Mesenchymal stem cell (in vitro differentiated cells and primary cell): ENCODE measurements around the gene ARMC2.

Experiments
- DNase-seq: peaks from one replicate; pipeline ENCODE4 v3.0.0-alpha.2; 2013
- H2AFZ ChIP-seq: one replicate; pipeline ENCODE4 v1.6.1; 2013; ENCODE audit warnings: low read depth, mild to moderate bottlenecking, control low read depth, inconsistent platforms, low read length, moderate library complexity
- H2AK5ac ChIP-seq: 2 replicates; pipeline ENCODE4 v1.6.1; 2013; ENCODE audit warnings: low read length, moderate library complexity, mild to moderate bottlenecking, inconsistent platforms; ENCODE audit not compliant: severe bottlenecking
- H2BK120ac ChIP-seq: one replicate; pipeline ENCODE4 v1.6.1; 2013; ENCODE audit warnings: low read depth, mild to moderate bottlenecking, inconsistent platforms, low read length, moderate library complexity
- H2BK12ac ChIP-seq, 2 experiments: one replicate each; pipeline ENCODE4 v1.6.1; 2013; ENCODE audit warnings: inconsistent platforms in 2 of 2, low read length in 2 of 2, mild to moderate bottlenecking in 2 of 2, moderate library complexity in 2 of 2, control low read depth in 1 of 2
- H2BK15ac ChIP-seq: one replicate; pipeline ENCODE4 v1.6.1; 2013; ENCODE audit warnings: mild to moderate bottlenecking, low read depth, inconsistent platforms; ENCODE audit not compliant: poor library complexity, severe bottlenecking
- H2BK5ac ChIP-seq: 2 replicates; pipeline ENCODE4 v1.6.1; 2013; ENCODE audit warnings: low read depth, mild to moderate bottlenecking, low read length, control low read depth, inconsistent platforms; ENCODE audit not compliant: poor library complexity, severe bottlenecking
- H3K14ac ChIP-seq, 2 experiments: one replicate each; pipeline ENCODE4 v1.6.1; 2013; ENCODE audit warnings: inconsistent platforms in 2 of 2, low read length in 2 of 2, control low read depth in 1 of 2, mild to moderate bottlenecking in 1 of 2, moderate library complexity in 1 of 2
- H3K18ac ChIP-seq, 2 experiments: one replicate each; pipeline ENCODE4 v1.6.1; 2013; ENCODE audit warnings: inconsistent platforms in 2 of 2, low read length in 2 of 2, control low read depth in 1 of 2, low read depth in 1 of 2, mild to moderate bottlenecking in 1 of 2
- H3K23ac ChIP-seq, 2 experiments: one replicate each; pipeline ENCODE4 v1.6.1; 2013; ENCODE audit warnings: inconsistent platforms in 2 of 2, low read length in 2 of 2, mild to moderate bottlenecking in 2 of 2, moderate library complexity in 2 of 2, control low read depth in 1 of 2
- H3K27ac ChIP-seq: 2 replicates; pipeline ENCODE4 v1.5.1; 2013; ENCODE audit warnings: mild to moderate bottlenecking, moderate library complexity, low read length, control low read depth, inconsistent platforms; ENCODE audit not compliant: poor library complexity, severe bottlenecking
- H3K27me3 ChIP-seq, 2 experiments: 2 replicates each; pipeline versions ENCODE4 v1.6.1 to v1.7.0; 2013; ENCODE audit warnings: low read length in 2 of 2, mild to moderate bottlenecking in 2 of 2, moderate library complexity in 2 of 2, control low read depth in 1 of 2, inconsistent platforms in 1 of 2; ENCODE audit not compliant: control insufficient read depth in 1 of 2, insufficient read depth in 1 of 2
- H3K36me3 ChIP-seq, 2 experiments: 2 replicates each; pipeline versions ENCODE4 v1.6.1 to v1.7.0; 2013; ENCODE audit warnings: low read length in 2 of 2, control low read depth in 1 of 2, inconsistent platforms in 1 of 2, low read depth in 1 of 2, mild to moderate bottlenecking in 1 of 2; ENCODE audit not compliant: insufficient read depth in 2 of 2, control insufficient read depth in 1 of 2
- H3K4ac ChIP-seq, 2 experiments: one replicate each; pipeline ENCODE4 v1.6.1; 2013; ENCODE audit warnings: inconsistent platforms in 2 of 2, low read length in 2 of 2, mild to moderate bottlenecking in 2 of 2, moderate library complexity in 2 of 2, control low read depth in 1 of 2, low read depth in 1 of 2
- H3K4me1 ChIP-seq: 2 replicates; pipeline ENCODE4 v1.6.1; 2013; ENCODE audit warnings: low read depth, low read length, control low read depth; ENCODE audit not compliant: control insufficient read depth, insufficient read depth
- H3K4me2 ChIP-seq: 2 replicates; pipeline ENCODE4 v1.6.1; 2013; ENCODE audit warnings: low read length, mild to moderate bottlenecking, inconsistent platforms; ENCODE audit not compliant: poor library complexity, severe bottlenecking
- H3K4me3 ChIP-seq, 2 experiments: 2 replicates each; pipeline versions ENCODE4 v1.5.1 to v1.7.0; 2013; ENCODE audit warnings: low read length in 2 of 2, mild to moderate bottlenecking in 2 of 2, control low read depth in 1 of 2, low read depth in 1 of 2; ENCODE audit not compliant: insufficient read depth in 1 of 2
- H3K79me1 ChIP-seq: replicated peaks from 2 replicates; pipeline ENCODE4 v1.6.1; 2013; ENCODE audit warnings: mild to moderate bottlenecking, control low read depth, low read length, inconsistent platforms; ENCODE audit not compliant: poor library complexity, severe bottlenecking
- H3K9ac ChIP-seq: 2 replicates; pipeline ENCODE4 v1.7.0; 2013; ENCODE audit warnings: mild to moderate bottlenecking, low read length, moderate library complexity
- H3K9me3 ChIP-seq: 2 replicates; pipeline ENCODE4 v1.7.0; 2013; ENCODE audit warnings: mild to moderate bottlenecking, low read length; ENCODE audit not compliant: control insufficient read depth
- H4K8ac ChIP-seq: one replicate; pipeline ENCODE4 v1.6.1; 2013; ENCODE audit warnings: inconsistent platforms, mild to moderate bottlenecking, low read length, moderate library complexity
- H4K91ac ChIP-seq: one replicate; pipeline ENCODE4 v1.6.1; 2013; ENCODE audit warnings: mild to moderate bottlenecking, low read length, inconsistent platforms
- WGBS: methylation state at CpG from one replicate; pipeline ENCODE4 v1.1.7; 2013; ENCODE audit warnings: mixed read lengths; 5-methylcytosine and 5-hydroxymethylcytosine counted together

The ARMC2 gene

GRCh38 chr6:108800427-108800864 lies 47.8 kb upstream of the ARMC2 start:
- no peak overlapping the region for H3K14ac ChIP-seq
- no peak overlapping the region for H3K18ac ChIP-seq
- no peak overlapping the region for H4K8ac ChIP-seq
- no peak overlapping the region for H3K23ac ChIP-seq
- H3K79me1 ChIP-seq, result no peaks in the 10 kb centered on the region
- no peak overlapping the region for H3K4ac ChIP-seq
- H2BK5ac ChIP-seq, result no peak overlapping the region
- H3K27me3 ChIP-seq, result no peaks in the 10 kb centered on the region
- H3K27ac ChIP-seq, result no peak overlapping the region
- no peak overlapping the region for H2AFZ ChIP-seq
- peak overlapping the region; percentile 53 for H2AK5ac ChIP-seq
- no peak overlapping the region for H3K4me3 ChIP-seq
- peaks cover 0 to 3% of the 10 kb centered on the region in 2 experiments for H3K36me3 ChIP-seq
- no peaks in the 10 kb centered on the region for H3K9me3 ChIP-seq
- H3K4me2 ChIP-seq, result no peak overlapping the region
- no peak overlapping the region for H2BK120ac ChIP-seq
- H2BK12ac ChIP-seq, result no peak overlapping the region
- no peak overlapping the region for H4K91ac ChIP-seq
- 70% methylated on average over 6 of the region's 6 CpGs for WGBS
- H2BK15ac ChIP-seq, result no peak overlapping the region
- H3K9ac ChIP-seq, result peak overlapping the region; percentile 52
- H3K4me1 ChIP-seq, result peaks cover 11% of the 10 kb centered on the region
- DNase-seq, result no peak

GRCh38 chr6:108801366-108801765 lies 46.9 kb upstream of the ARMC2 start:
- no peak overlapping the region for H2BK12ac ChIP-seq
- WGBS, result 80% methylated on average over 2 of the region's 2 CpGs
- peaks cover 0 to 3% of the 10 kb centered on the region in 2 experiments for H3K36me3 ChIP-seq
- no peak overlapping the region for H2BK15ac ChIP-seq
- H3K14ac ChIP-seq, result no peak overlapping the region
- H3K27ac ChIP-seq, result no peak overlapping the region
- no peak overlapping the region for H2BK120ac ChIP-seq
- H3K4me1 ChIP-seq, result peaks cover 16% of the 10 kb centered on the region
- H3K9ac ChIP-seq, result no peak overlapping the region
- H4K8ac ChIP-seq, result no peak overlapping the region
- H2AK5ac ChIP-seq, result no peak overlapping the region
- H3K9me3 ChIP-seq, result no peaks in the 10 kb centered on the region
- no peak overlapping the region for H2AFZ ChIP-seq
- no peaks in the 10 kb centered on the region for H3K27me3 ChIP-seq
- no peak overlapping the region for H3K4me3 ChIP-seq
- no peak overlapping the region for H3K23ac ChIP-seq
- H2BK5ac ChIP-seq, result no peak overlapping the region
- H3K18ac ChIP-seq, result no peak overlapping the region
- no peak overlapping the region for H4K91ac ChIP-seq
- no peak overlapping the region for H3K4ac ChIP-seq
- no peaks in the 10 kb centered on the region for H3K79me1 ChIP-seq
- H3K4me2 ChIP-seq, result no peak overlapping the region
- no peak for DNase-seq

- Histone ChIP-seq H3K4me2 (no peak overlapping the region), H3K36me3 (peaks cover 0 to 2% of the 10 kb centered on the region in 2 experiments), H3K4ac (no peak overlapping the region), H3K27ac (no peak overlapping the region), H3K9ac (no peak overlapping the region), H2AFZ (no peak overlapping the region), H4K8ac (no peak overlapping the region), H2BK5ac (no peak overlapping the region), H3K14ac (no peak overlapping the region), H3K27me3 (no peaks in the 10 kb centered on the region), H2BK12ac (no peak overlapping the region), H3K23ac (no peak overlapping the region), H3K4me3 (no peak overlapping the region), H4K91ac (no peak overlapping the region), H2BK15ac (no peak overlapping the region), H3K79me1 (no peaks in the 10 kb centered on the region), H3K4me1 (peaks cover 9% of the 10 kb centered on the region), H2AK5ac (no peak overlapping the region), H2BK120ac (no peak overlapping the region), H3K18ac (no peak overlapping the region), H3K9me3 (no peaks in the 10 kb centered on the region)
- no peak for DNase-seq
- 90% methylated on average over 6 of the region's 6 CpGs for WGBS
Observed at GRCh38 chr6:108803982-108804490, 44.2 kb upstream of the ARMC2 start.

GRCh38 chr6:108804956-108805355 lies 43.3 kb upstream of the ARMC2 start:
- Histone ChIP-seq H2BK120ac (no peak overlapping the region), H3K4ac (no peak overlapping the region), H4K8ac (no peak overlapping the region), H3K9ac (no peak overlapping the region), H3K18ac (no peak overlapping the region), H3K27ac (no peak overlapping the region), H3K14ac (no peak overlapping the region), H3K9me3 (no peaks in the 10 kb centered on the region), H2BK15ac (no peak overlapping the region), H2BK5ac (no peak overlapping the region), H3K36me3 (no peaks in the 10 kb centered on the region), H3K79me1 (no peaks in the 10 kb centered on the region), H4K91ac (no peak overlapping the region), H3K4me3 (no peak overlapping the region), H2BK12ac (no peak overlapping the region), H3K23ac (no peak overlapping the region), H2AFZ (no peak overlapping the region), H3K27me3 (no peaks in the 10 kb centered on the region), H3K4me2 (no peak overlapping the region), H2AK5ac (no peak overlapping the region), H3K4me1 (peaks cover 5% of the 10 kb centered on the region)
- 92% methylated on average over 6 of the region's 6 CpGs for WGBS
- DNase-seq, result no peak
